Measurements from ENCODE around the gene EBP.
"Not testable (repeated sequence)": the region's sequence is repeated elsewhere in the genome, so short reads cannot be mapped to it uniquely, and the experiment has no call there.

Gene EBP

GRCh38 chrX:48496660-48497059, 24.9 kb upstream of the EBP start:
- DNase-seq = no peak

GRCh38 chrX:48497871-48498270, 23.7 kb upstream of the EBP start:
- no peak for DNase-seq

GRCh38 chrX:48498374-48498809, 23.2 kb upstream of the EBP start:
- no peak for DNase-seq

GRCh38 chrX:48504261-48504660, 17.3 kb upstream of the EBP start:
- DNase-seq = no peak

- DNase-seq = no peak
Measured at GRCh38 chrX:48505481-48505880, 16.1 kb upstream of the EBP start.

- DNase-seq = no peak
Measured at GRCh38 chrX:48507246-48507645, 14.4 kb upstream of the EBP start.

- peak; percentile 42 to 70 (median 63) for DNase-seq
Measured at GRCh38 chrX:48508400-48509244, 13.0 kb upstream of the EBP start, which contains the start of gene PORCN. Gene PORCN, plus strand, starts transcription at chrX:48508992. Its CDS starts 829 bp downstream, at chrX:48509821.

- no peak for DNase-seq
Measured at GRCh38 chrX:48509245-48509590, 12.4 kb upstream of the EBP start.

GRCh38 chrX:48509619-48510018, 12.0 kb upstream of the EBP start:
- DNase-seq = no peak

- DNase-seq = no peak
Measured at GRCh38 chrX:48511560-48511959, 10.0 kb upstream of the EBP start.

GRCh38 chrX:48512371-48512935, 9.2 kb upstream of the EBP start:
- no peak for DNase-seq

GRCh38 chrX:48513670-48514069, 7.9 kb upstream of the EBP start:
- DNase-seq = no peak

GRCh38 chrX:48514126-48514806, 7.3 kb upstream of the EBP start:
- no peak for DNase-seq

- DNase-seq = no peak
Measured at GRCh38 chrX:48514868-48515460, 6.6 kb upstream of the EBP start.

- no peak for DNase-seq
Measured at GRCh38 chrX:48515842-48516241, 5.8 kb upstream of the EBP start.

GRCh38 chrX:48516285-48516684, 5.3 kb upstream of the EBP start:
- DNase-seq = no peak

- DNase-seq = no peak
Measured at GRCh38 chrX:48516987-48517386, 4.6 kb upstream of the EBP start.

GRCh38 chrX:48519481-48519880, 2.1 kb upstream of the EBP start:
- DNase-seq = not testable (repeated sequence)

GRCh38 chrX:48520455-48520854, 1.2 kb upstream of the EBP start:
- no peak for DNase-seq

GRCh38 chrX:48520976-48521352, 644 bp upstream of the EBP start:
- DNase-seq = peak in 1 of 3 experiments; percentile 46

GRCh38 chrX:48522291-48522690, 683 bp downstream of the EBP start:
- DNase-seq = no peak

GRCh38 chrX:48523682-48524081, 2.1 kb downstream of the EBP start:
- DNase-seq = no peak

GRCh38 chrX:48525853-48526252, 4.2 kb downstream of the EBP start:
- DNase-seq = not testable (repeated sequence)

GRCh38 chrX:48530736-48531135, 9.1 kb downstream of the EBP start:
- no peak for DNase-seq

All from NCI-H1417 (cell line).